RWPE2 (cell line): Measurements from ENCODE around the gene MUC4.
"Not testable (repeated sequence)": the region's sequence is repeated elsewhere in the genome, so short reads cannot be mapped to it uniquely, and the experiment has no call there.

Experiments
- ATAC-seq: fragments of 200-7000 bp; cut with Tn5 transposase; 3 replicates; pipeline ENCODE4 v1.9.1; 2021; ENCODE audit warnings: low read depth
- DNase-seq: peaks from one replicate; pipeline ENCODE4 v3.0.0-alpha.2; 2020; ENCODE audit warnings: low spot score
- H3K27ac ChIP-seq: fragments of 450-650 bp; 2 replicates; pipeline ENCODE4 v1.5.1; 2017; ENCODE audit warnings: mild to moderate bottlenecking; ENCODE audit not compliant: poor library complexity, severe bottlenecking
- H3K27me3 ChIP-seq: fragments of 250-450 bp; sonication (Bioruptor Pico); 2 replicates; pipeline ENCODE4 v1.5.1; 2021; ENCODE audit warnings: mild to moderate bottlenecking, moderate library complexity; ENCODE audit not compliant: insufficient read depth, poor library complexity, severe bottlenecking
- H3K36me3 ChIP-seq: fragments of 250-450 bp; sonication (Bioruptor Pico); 2 replicates; pipeline ENCODE4 v1.5.1; 2020; ENCODE audit warnings: low read depth, mild to moderate bottlenecking, moderate library complexity
- H3K4me1 ChIP-seq: fragments of 250-450 bp; sonication (Bioruptor Pico); 2 replicates; pipeline ENCODE4 v1.5.1; 2021; ENCODE audit warnings: mild to moderate bottlenecking, moderate library complexity; ENCODE audit not compliant: insufficient read depth, poor library complexity, severe bottlenecking
- H3K4me3 ChIP-seq: fragments of 250-450 bp; sonication (Bioruptor Pico); 2 replicates; pipeline ENCODE4 v1.5.1; 2021; ENCODE audit warnings: mild to moderate bottlenecking, moderate library complexity; ENCODE audit not compliant: severe bottlenecking
- H3K9me3 ChIP-seq: fragments of 250-450 bp; sonication (Bioruptor Pico); 2 replicates; pipeline ENCODE4 v1.5.1; 2021; ENCODE audit warnings: mild to moderate bottlenecking, moderate library complexity; ENCODE audit not compliant: severe bottlenecking
- CTCF ChIP-seq: fragments of 450-650 bp; IDR thresholded peaks from one replicate; pipeline ENCODE4 v1.5.1; 2017; ENCODE audit warnings: mild to moderate bottlenecking, moderate library complexity; ENCODE audit not compliant: poor library complexity, severe bottlenecking

MUC4 gene

GRCh38 chr3:195794708-195795107 is 17.0 kb downstream of the MUC4 start:
- no peaks in the 10 kb centered on the region for H3K36me3 ChIP-seq
- no peak overlapping the region for H3K4me3 ChIP-seq
- H3K27me3 ChIP-seq: no peaks in the 10 kb centered on the region
- ATAC-seq (no peak), DNase-seq (no peak)
- H3K4me1 ChIP-seq: no peaks in the 10 kb centered on the region
- no peak overlapping the region for H3K27ac ChIP-seq
- H3K9me3 ChIP-seq: no peaks in the 10 kb centered on the region
- no peak for TF ChIP-seq CTCF

- H3K4me3 ChIP-seq, H3K27ac ChIP-seq, ATAC-seq, H3K9me3 ChIP-seq, H3K4me1 ChIP-seq, H3K27me3 ChIP-seq, H3K36me3 ChIP-seq, DNase-seq: not testable (repeated sequence)
Measured at GRCh38 chr3:195792621-195793020, 19.1 kb downstream of the MUC4 start.

- H3K27me3 ChIP-seq: no peaks in the 10 kb centered on the region
- ATAC-seq (no peak), DNase-seq (no peak)
- H3K9me3 ChIP-seq: no peaks in the 10 kb centered on the region
- TF ChIP-seq CTCF: no peak
- no peak overlapping the region for H3K4me3 ChIP-seq
- H3K36me3 ChIP-seq: no peaks in the 10 kb centered on the region
- no peaks in the 10 kb centered on the region for H3K4me1 ChIP-seq
- H3K27ac ChIP-seq: no peak overlapping the region
Measured at GRCh38 chr3:195790901-195791300, 20.8 kb downstream of the MUC4 start.

GRCh38 chr3:195788711-195789581 is 22.8 kb downstream of the MUC4 start:
- H3K27ac ChIP-seq: no peak overlapping the region
- no peaks in the 10 kb centered on the region for H3K4me1 ChIP-seq
- H3K4me3 ChIP-seq: no peak overlapping the region
- no peaks in the 10 kb centered on the region for H3K27me3 ChIP-seq
- no peak for TF ChIP-seq CTCF
- no peak for DNase-seq
- no peaks in the 10 kb centered on the region for H3K36me3 ChIP-seq
- no peaks in the 10 kb centered on the region for H3K9me3 ChIP-seq
- no peak for ATAC-seq

GRCh38 chr3:195785781-195786405 is 25.8 kb downstream of the MUC4 start:
- H3K27ac ChIP-seq, H3K36me3 ChIP-seq, H3K4me1 ChIP-seq, H3K9me3 ChIP-seq, ATAC-seq, H3K4me3 ChIP-seq, H3K27me3 ChIP-seq, DNase-seq: not testable (repeated sequence)

- not testable (repeated sequence) for H3K27ac ChIP-seq, H3K27me3 ChIP-seq, H3K4me1 ChIP-seq, H3K9me3 ChIP-seq, H3K36me3 ChIP-seq, ATAC-seq, H3K4me3 ChIP-seq
- peak; percentile 62 for DNase-seq
Measured at GRCh38 chr3:195784031-195784430, 27.7 kb downstream of the MUC4 start.

GRCh38 chr3:195781236-195781635 is 30.5 kb downstream of the MUC4 start:
- not testable (repeated sequence) for H3K4me3 ChIP-seq, ATAC-seq, H3K27me3 ChIP-seq, H3K27ac ChIP-seq, H3K4me1 ChIP-seq, H3K36me3 ChIP-seq, H3K9me3 ChIP-seq
- peak; percentile 58 for DNase-seq
